Fibroblast of skin of scalp (primary cell): ENCODE measurements around the gene HDX.
"Not testable (repeated sequence)": the region's sequence is repeated elsewhere in the genome, so short reads cannot be mapped to it uniquely, and the experiment has no call there.

Source experiments
- DNase-seq: peaks from one replicate; pipeline ENCODE4 v3.0.0-alpha.2; 2013

Gene HDX

DNA sequence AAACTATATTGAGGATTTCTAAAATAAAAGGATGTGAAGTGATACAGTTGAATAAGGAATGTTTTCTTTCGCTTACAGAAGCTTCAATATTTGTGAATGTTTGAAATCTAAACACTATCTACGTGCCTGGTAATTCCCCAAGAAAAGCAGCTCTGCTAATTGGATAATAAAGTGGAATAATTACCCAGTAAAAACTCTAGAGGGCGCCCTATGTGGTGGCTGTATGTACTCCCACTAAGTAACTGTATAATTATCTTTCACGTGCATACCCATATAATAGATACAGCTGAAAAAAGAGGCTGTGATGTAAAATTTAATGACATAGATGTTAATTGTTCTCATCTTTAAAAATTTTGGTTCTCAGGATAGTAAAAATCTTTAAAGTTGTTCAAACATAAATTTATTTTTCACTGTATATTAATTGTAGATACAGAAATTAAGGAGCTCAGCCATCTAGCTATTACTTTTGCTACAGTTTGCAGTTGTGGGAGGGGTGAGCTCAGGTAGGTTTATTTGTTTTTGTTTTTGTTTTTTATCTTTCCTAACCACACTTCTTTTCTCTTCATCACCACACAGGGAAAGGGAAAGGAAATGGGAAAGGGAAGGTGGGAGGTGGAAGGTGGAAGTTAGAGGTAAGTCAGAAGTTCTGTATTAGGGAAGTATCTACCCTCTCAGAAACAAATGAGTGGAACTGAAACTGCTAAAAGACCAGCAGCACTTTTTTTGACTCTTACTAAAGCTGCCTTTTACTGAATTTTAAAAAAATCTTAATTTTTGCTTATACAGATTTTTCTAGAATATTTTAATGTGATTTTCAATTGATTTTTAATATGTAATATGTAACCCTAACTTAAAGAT lies 162.5 kb downstream of the HDX start:
- peak; percentile 32 for DNase-seq

DNA sequence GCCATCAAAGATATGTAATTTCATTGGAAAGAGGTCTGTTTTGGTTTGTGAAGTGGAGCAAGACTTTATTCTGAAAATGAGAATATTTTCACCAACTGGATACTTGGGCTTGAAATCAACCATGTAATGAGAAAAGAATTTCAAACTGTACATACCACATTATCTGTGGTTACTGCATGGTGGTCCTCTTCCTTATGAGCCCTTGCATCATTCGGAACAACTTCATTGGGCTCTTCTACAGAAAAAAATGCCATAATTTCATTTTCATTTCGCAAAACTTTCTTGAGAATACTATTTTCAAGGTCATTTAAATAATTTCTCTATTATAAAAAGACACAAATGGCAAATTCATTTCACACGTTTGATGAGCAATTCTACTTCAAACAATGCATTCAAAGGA lies 165.6 kb downstream of the HDX start:
- peak; percentile 81 for DNase-seq

DNA sequence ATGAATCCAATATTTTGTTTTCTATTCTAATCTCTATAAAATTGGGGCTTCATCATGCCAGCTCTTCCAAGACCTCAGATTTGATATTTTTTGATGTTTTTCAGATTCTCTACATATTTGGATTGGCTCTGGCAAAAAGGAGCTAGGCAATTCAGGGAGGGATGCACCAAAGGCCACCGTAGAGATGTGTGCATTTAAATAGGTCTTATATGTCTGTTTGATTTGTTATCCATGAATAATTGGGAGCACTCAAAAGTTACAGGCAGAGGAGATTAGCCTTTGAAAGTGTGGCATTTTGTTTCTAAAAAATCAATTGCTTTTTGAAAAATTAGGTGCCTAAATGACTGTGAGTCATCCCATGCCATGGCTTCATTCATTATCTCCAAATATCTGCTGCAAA lies 167.1 kb downstream of the HDX start:
- DNase-seq, result no peak

DNA sequence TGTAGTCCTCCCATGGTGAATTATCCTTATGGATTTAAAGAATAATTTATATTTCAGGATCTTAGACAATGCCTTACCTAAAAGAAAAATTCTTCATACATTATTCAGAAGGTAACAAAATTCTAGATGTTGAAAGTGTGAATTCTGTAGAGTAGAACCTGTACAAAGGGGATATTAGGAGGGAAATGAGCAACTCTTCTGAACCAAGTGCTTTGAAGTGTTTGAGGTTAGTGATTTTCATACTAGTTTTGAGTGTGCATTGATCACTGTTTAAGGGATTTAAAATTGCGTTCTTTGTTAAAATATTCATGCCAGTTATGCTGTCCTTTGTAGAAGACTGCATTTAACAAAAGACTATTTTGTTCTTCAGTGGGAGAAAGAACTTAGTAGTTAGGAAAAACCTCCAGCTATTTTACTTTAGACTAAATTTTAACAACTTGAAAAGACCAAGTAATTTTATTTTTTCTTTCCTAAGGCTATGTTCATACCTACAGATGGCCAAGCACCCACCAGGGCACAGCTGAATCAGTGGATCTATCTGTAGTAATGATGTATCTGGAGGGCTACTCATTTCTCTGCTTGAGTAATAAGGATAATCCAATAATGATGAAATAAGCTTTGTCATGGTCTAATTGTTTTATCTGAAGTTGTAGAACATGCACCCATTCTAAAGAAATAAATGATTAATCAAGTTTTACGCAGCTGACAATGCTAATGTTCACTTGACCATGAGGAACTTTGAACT lies 180.0 kb downstream of the HDX start:
- no peak for DNase-seq

DNA sequence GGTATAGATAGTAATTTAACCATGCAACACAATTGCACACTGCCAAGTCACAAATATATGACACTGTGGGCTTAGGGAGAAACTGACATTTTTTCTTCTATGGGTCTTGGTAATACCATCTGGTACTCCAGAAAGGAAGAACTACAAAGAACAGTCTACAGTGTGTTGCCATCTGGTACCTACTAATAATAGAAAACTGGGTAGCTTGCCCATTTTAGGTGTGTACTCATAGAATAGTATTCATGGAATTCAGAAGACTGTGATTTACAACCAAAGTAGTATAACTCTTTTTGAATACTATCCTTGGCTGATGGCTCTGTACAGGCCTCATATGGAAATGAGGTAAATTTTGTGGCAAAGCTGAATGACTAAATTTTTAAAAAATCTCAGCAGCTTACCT lies 181.6 kb downstream of the HDX start:
- no peak for DNase-seq

DNA sequence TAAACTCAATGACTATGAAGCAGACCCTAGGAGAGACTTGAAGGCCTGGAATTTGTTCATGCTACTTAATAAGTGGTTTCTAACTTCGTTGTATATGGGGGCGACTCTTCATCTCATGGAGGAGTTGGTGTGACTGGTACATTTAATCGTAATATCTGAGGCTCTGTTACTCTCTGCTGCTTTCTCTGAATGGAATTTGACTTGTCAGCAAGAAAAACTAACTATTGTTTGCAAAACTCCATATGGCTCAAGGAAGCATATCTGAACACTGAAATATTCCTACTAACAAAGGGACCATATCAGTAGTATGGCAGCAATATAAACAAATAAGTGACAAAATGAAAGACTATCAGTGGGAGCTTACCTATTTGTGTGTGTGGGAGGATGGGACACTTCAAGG lies 182.2 kb downstream of the HDX start:
- no peak for DNase-seq

DNA sequence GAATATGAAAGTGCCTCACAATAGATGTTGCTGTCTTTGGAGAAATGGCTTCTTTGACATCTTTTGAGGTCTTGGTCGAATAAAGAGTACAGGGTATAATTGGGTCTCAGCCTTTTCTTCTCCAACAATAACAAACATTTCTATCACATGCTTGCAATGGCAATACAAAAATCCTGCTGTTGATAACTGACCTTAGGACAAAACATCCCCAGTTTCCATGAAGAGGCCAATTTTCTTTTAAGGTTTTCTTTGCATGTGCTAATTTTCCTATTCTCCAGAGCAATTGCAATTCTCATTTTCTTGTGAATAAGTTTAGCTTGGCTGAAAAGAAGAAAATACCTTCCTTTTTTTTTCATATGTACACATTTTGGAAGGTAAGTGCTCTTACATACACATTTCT lies 183.6 kb downstream of the HDX start:
- no peak for DNase-seq

DNA sequence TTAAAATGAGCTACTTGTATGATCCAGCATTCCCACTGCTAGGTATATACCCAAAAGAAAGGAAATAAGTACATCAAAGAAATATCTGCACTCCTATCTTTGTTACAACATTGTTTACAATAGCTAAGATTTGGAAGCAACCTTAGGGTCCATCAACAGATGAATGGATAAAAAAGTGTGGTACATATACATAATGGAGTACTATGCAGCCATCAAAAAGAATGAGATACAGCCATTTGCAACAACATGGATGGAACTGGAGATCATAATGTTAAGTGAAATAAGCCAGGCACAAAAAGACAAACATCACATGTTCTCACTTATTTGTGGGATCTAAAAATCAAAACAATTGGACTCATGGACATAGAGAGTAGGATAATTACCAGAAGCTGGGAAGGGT lies 186.3 kb downstream of the HDX start:
- DNase-seq, result not testable (repeated sequence)
